ENCODE data around the gene RCN2.

RCN2 gene

GRCh38 chr15:76901965-76902364 is 29.6 kb upstream of the RCN2 start:
- H3K4me3 ChIP-seq (ENCODE audit: low read length), result no peak overlapping the region
- DNase-seq (ENCODE audit: low read depth), result no peak
- TF ChIP-seq CTCF (conservative IDR thresholded peaks at IDR 0.05; ENCODE audit: low read depth, low read length), result no peak

- no peak overlapping the region for H3K4me3 ChIP-seq (ENCODE audit: low read length)
- peak; percentile 25 for TF ChIP-seq CTCF (conservative IDR thresholded peaks at IDR 0.05; ENCODE audit: low read depth, low read length)
- no peak for DNase-seq (ENCODE audit: low read depth)
Measured at GRCh38 chr15:76903251-76903681, 28.3 kb upstream of the RCN2 start.

- no peak for DNase-seq (ENCODE audit: low read depth)
- TF ChIP-seq CTCF (conservative IDR thresholded peaks at IDR 0.05; ENCODE audit: low read depth, low read length), result no peak
Measured at GRCh38 chr15:76904461-76905012, 27.0 kb upstream of the RCN2 start.

GRCh38 chr15:76905013-76905839 is 26.3 kb upstream of the RCN2 start, which contains the start of gene SCAPER:
Gene SCAPER, minus strand, starts transcription at chr15:76905340. Its CDS starts 21,523 bp downstream, at chr15:76883817.
- H3K4me3 ChIP-seq (ENCODE audit: low read length), result peak within 1 kb of the TSS; percentile 79
- DNase-seq (ENCODE audit: low read depth), result no peak
- no peak for TF ChIP-seq CTCF (conservative IDR thresholded peaks at IDR 0.05; ENCODE audit: low read depth, low read length)

More at GRCh38 chr15:76904461-76905012, 27.0 kb upstream of the RCN2 start:
- H3K4me3 ChIP-seq (ENCODE audit: low read length), result peak overlapping the region; percentile 79

- no peak for DNase-seq (ENCODE audit: low read depth)
- H3K4me3 ChIP-seq (ENCODE audit: low read length), result peak overlapping the region; percentile 79
- TF ChIP-seq CTCF (conservative IDR thresholded peaks at IDR 0.05; ENCODE audit: low read depth, low read length), result no peak
Measured at GRCh38 chr15:76905855-76906254, 25.7 kb upstream of the RCN2 start.

GRCh38 chr15:76912430-76912829 is 19.1 kb upstream of the RCN2 start:
- no peak for TF ChIP-seq CTCF (conservative IDR thresholded peaks at IDR 0.05; ENCODE audit: low read depth, low read length)
- no peak overlapping the region for H3K4me3 ChIP-seq (ENCODE audit: low read length)
- DNase-seq (ENCODE audit: low read depth), result no peak

- TF ChIP-seq CTCF (conservative IDR thresholded peaks at IDR 0.05; ENCODE audit: low read depth, low read length), result no peak
- peak; percentile 51 for DNase-seq (ENCODE audit: low read depth)
- no peak overlapping the region for H3K4me3 ChIP-seq (ENCODE audit: low read length)
Measured at GRCh38 chr15:76913737-76914136, 17.8 kb upstream of the RCN2 start.

All from retinal pigment epithelial cell (primary cell).